ENCODE data around the gene ZCCHC17.

- no peak for TF ChIP-seq POLR2AphosphoS5 (IDR thresholded peaks at IDR 0.05; ENCODE audit: low read depth, low read length)
- TF ChIP-seq TAF1 (IDR thresholded peaks at IDR 0.05; ENCODE audit: borderline replicate concordance, low read depth, low read length) = no peak
These were observed 48.6 kb upstream of the ZCCHC17 start for GRCh38 chr1:31248276-31248675.
